CD4-positive, alpha-beta T cell treated with Interleukin-17A for 1 hour (primary cell): ENCODE measurements around the gene MCOLN1.

Experiments
- DNase-seq: peaks from one replicate; pipeline ENCODE4 v3.0.0-alpha.2; 2020

MCOLN1 gene

GRCh38 chr19:7504684-7505083, 17.7 kb upstream of the MCOLN1 start:
- DNase-seq = no peak

- DNase-seq = no peak
Observed at GRCh38 chr19:7505288-7505681, 17.1 kb upstream of the MCOLN1 start.

- DNase-seq = peak; percentile 23
Observed at GRCh38 chr19:7505682-7506384, 16.6 kb upstream of the MCOLN1 start.

DNA sequence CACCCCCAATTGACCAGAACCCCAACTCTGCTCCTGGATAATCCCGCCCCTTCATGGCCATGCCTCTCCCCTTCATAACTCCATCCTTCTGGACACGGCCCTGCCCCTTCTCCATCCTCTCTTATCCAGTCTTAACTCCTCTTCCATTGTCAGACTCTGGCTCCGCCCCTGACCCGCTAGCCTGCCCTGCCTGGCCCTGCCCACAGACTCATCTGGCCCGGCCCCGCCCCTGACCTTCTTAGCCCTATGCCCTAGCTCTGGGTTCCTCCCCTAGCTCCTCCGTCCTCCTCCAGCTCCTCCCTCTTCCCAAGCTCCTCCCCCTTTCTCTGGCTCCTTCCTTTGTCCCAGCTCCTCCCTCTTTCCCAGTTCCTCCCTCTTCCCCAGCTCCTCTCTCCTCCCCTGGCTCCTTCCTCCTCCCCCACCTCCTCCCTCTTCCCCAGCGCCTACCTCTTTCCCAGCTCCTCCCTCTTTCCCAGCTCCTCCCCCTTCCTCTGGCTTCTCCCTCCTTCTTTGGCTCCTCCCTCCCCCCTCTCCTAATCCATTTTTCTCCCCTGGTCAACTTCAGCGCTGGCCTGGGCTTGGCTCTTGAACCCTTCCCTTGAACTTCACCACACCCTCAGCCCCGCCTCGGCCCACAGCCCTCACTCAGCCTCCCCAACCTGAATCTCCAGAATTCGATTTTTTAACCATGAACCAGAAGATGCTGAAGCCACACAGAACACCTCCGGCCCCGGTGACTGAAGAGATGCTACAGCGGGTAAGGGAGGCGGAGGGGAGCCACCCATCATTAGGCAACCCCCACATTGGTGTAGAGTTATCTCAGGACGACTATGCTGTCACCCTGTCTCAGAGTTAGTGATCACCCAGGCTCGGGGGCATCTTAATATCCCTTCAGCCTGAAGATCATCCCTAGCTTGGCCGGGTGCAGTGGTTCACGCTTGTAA, 15.8 kb upstream of the MCOLN1 start:
- peak; percentile 44 for DNase-seq

GRCh38 chr19:7507884-7508283, 14.5 kb upstream of the MCOLN1 start:
- no peak for DNase-seq

- DNase-seq = no peak
Observed at GRCh38 chr19:7509625-7510024, 12.8 kb upstream of the MCOLN1 start.

DNA sequence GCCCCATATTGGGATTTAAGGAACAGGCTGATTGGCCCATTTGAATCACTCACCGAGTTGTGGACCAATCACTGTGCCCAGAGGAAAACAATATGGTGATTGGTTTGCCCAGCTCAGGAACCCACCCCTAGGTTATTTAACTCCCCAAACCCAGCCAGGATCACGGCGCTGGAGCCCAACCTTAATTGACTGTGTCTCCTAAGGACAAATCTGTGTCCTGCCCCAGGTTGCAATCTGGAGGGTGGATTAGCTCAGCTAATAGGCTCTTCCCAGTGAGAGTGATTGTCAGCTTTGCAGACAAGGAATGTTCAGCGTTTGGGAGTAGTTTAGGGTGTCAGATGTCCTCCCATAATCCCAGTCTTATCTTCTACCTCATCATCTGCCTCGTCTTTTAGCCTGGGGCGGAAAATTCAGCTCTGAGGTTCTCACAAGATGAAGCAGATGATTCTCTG, 10.0 kb upstream of the MCOLN1 start:
- DNase-seq = no peak

DNA sequence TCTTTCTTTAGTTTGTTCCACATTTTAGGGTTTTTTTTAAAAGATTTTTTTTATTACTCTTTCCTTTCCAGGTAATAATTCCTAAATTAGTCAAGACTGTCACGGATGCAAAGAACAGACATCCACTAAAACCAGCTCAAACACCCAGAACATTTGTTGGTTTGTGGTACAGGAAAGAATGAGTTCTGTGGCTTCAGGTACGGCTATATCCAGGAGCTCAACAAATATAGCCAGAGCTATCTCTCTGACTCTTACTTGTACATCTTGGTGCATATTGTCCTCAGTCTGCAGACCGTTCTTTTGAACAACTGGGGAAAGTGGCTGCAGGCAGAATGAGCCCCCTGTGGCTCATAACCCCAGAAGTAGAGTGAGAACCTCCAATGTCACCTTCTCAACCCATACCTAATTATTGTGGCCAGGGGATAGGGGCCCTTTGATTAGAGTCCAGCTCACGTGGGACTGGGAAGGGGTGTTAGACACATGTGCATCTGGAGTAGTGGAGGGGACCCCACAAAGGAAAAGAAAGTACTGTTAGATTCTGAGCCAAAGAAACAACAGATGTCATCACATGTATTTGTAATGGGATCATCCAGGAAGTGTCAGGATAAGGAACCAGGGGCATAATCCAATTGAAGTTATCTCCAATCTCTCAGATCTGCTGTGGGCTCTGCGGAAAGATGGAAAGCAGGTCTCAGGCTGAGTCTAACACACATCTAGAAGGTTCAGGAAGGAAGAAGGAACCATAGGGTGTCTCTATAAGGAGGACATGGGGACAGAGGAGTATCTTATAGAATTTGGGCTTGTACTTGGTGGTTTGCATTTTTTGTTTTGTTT, 8.4 kb upstream of the MCOLN1 start:
- DNase-seq = no peak

- no peak for DNase-seq
Observed at GRCh38 chr19:7515110-7515644, 7.2 kb upstream of the MCOLN1 start.

- DNase-seq = peak; percentile 22
Observed at GRCh38 chr19:7515645-7516151, 6.7 kb upstream of the MCOLN1 start, which contains the start of gene ZNF358. TSS of gene ZNF358 (plus strand) at chr19:7516103. CDS start at chr19:7519243, 3,140 bp downstream.

- no peak for DNase-seq
Observed at GRCh38 chr19:7516333-7516732, 6.1 kb upstream of the MCOLN1 start.

DNA sequence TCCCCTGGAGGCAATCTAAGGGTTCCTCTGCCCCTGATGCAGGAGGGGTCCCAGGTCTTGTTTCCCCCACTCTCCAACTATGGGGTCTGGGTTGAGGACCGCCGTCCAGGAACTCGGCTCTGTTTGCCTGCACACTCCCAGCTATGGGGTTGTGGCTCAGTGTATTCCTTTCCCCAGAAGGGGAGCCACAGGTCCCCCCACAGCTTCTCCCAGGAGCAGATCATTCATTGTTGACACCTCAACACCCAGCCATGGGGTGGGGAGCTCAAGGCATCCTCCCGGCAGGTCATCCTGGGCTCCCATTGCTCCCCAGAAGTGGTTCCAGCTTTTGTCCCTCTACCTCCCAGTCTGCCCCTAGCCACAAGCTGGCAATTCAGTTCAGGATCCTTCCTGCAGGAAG, 5.5 kb upstream of the MCOLN1 start:
- no peak for DNase-seq

GRCh38 chr19:7519361-7520130, 2.9 kb upstream of the MCOLN1 start:
- DNase-seq = no peak

- DNase-seq = no peak
Observed at GRCh38 chr19:7520131-7521051, 2.0 kb upstream of the MCOLN1 start.

DNA sequence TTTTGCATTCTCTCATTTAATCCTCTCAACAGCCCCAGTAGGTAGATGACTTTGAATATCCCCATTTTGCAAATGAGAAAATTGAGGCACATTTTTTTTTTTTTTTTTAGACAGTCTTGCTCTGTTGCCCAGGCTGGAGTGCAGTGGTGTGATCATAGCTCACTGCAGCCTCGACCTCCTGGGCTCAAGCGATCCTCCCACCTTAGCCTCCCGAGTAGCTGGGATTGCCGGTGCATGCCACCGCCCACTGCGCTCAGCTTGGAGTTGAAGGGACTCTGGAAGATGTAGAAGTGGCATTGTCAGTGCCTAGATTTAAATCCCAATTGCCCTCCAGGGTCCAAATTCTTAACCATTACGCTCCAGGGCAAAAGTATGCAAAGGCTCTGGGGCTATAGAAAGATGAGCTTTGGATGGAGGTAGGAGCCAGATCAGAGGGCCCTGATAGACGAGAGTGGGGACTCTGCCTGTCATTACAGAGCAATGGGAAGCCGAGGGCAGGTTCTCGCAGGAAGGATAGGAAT, 813 bp upstream of the MCOLN1 start:
- DNase-seq = no peak

- DNase-seq = no peak
Observed at GRCh38 chr19:7522923-7523667, 671 bp downstream of the MCOLN1 start.

- DNase-seq = no peak
Observed at GRCh38 chr19:7524523-7524922, 2.1 kb downstream of the MCOLN1 start.

DNA sequence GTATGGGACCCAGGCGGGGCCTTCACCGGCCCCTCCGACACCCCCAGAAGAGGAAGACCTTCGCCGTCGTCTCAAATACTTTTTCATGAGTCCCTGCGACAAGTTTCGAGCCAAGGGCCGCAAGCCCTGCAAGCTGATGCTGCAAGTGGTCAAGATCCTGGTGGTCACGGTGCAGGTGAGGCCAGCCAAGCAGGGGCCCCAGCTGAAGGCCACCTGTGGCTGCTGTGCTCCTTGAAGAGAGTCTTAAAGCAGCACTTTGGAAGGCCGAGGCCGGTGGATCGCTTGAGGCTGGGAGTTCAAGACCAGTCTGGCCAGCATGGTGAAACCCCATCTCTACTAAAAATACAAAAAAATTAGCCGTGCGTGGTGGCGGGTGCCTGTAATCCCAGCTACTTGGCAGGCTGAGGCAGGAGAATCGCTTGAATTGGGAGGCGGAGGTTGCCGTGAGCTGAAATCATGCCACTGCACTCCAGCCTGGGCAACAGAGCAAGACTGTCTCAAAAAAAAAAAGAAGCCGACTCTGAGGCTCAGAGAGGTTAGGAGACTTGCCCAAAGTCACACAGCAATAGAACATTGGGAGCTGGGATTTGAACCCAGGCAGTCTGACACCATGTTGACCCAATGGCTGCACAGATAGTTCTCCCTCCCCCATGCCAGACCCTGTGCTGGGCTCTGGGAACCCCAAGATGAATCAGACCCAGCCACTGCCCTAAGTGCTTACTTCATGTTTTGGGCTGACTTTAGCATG, 2.7 kb downstream of the MCOLN1 start:
- no peak for DNase-seq
